Pancreas (tissue), 10 donors: ENCODE data around the gene SLC1A3. TPM values are rescaled to one million over a fixed set of nuclear protein-coding genes. Genes with fewer than 3 reads are reported as not detected.
A peak's percentile ranks its signal among the peaks of the same experiment; 100 is the strongest.

Experiments
- ATAC-seq, 4 donors: fragments of 200-7000 bp; cut with Tn5 transposase; one replicate each; pipeline versions ENCODE4 v1.8.0 to v1.9.1; 2020; ENCODE audit warnings: mild to moderate bottlenecking in 4 of 4, moderate library complexity in 4 of 4
- DNase-seq, 6 donors: peaks; one replicate each; pipeline ENCODE4 v3.0.0-alpha.2; 2020
- FAIRE-seq: peaks from 2 replicates; lab custom pipeline; 2012; peaks lifted over from hg19 to GRCh38; lab: Jason Lieb, UNC
- H3K27ac ChIP-seq, 4 donors: fragments of 200-600 bp; sonication (generic); 1 replicate in 3 of 4; 2 replicates in 1 of 4; pipeline versions ENCODE4 v1.5.0 to v1.8.0; 2020
- H3K27me3 ChIP-seq, 4 donors: fragments of 200-600 bp; one replicate each; pipeline ENCODE4 v1.8.0; 2021
- H3K36me3 ChIP-seq, 3 donors: fragments of 200-600 bp; sonication (generic) in 1 of 3; one replicate each; pipeline versions ENCODE4 v1.5.0 to v1.8.0; 2020 to 2021
- H3K4me1 ChIP-seq, 3 donors: fragments of 200-600 bp; one replicate each; pipeline ENCODE4 v1.8.0; 2021
- H3K4me3 ChIP-seq, 4 donors: fragments of 200-600 bp; sonication (generic) in 2 of 4; one replicate each; pipeline versions ENCODE4 v1.5.0 to v1.8.0; 2020 to 2021
- H3K9me3 ChIP-seq, 4 donors: fragments of 200-600 bp; one replicate each; pipeline ENCODE4 v1.8.0; 2021
- WGBS, 2 donors: extraction: QIAGEN DNeasy Blood & Tissue Kit; methylation state at CpG; one replicate each; pipeline ENCODE4 v1.1.7; 2013; 5-methylcytosine and 5-hydroxymethylcytosine counted together
- intact Hi-C, 3 donors: fragments of 100-400 bp; cut with DNase I; formaldehyde crosslinking; loops; one replicate each; pipeline versions ENCODE4 v1.11.1 to v1.14.2; 2022
- polyA plus RNA-seq, 2 donors: library from polyadenylated mRNA; stranded (reverse); fragments of 200-250 nt; gene quantifications; one replicate each; pipeline ENCODE4 v1.2.3, GENCODE V29; 2013
- total RNA-seq, 6 donors: library from RNA; stranded (reverse); fragmentation: NEBNext Ultra II Directional in 4 of 6; extraction: Animal tissue kit (Norgen Biotek cat#: 25700) in 4 of 6; gene quantifications; one replicate each; pipeline versions ENCODE4 v1.2.1 to v1.2.4, GENCODE V29; 2021 to 2023
- TF ChIP-seq, protein P1 (sequence below), 4 donors: fragments of 200-600 bp; sonication (generic) in 3 of 4; IDR thresholded peaks; one replicate each; pipeline versions ENCODE4 v1.5.0 to v1.8.0; 2021; ENCODE audit warnings: antibody characterized with exemption in 4 of 4
- donor health status: healthy with polysubstance abuse.
- donor health status: DM: no; HTN: no; CAD: no; lungs with moderate emphysema.
- donor health status: DM: no; HTN: no; CAD: no.
- donor health status: control.
- donor health status: control.
- donor health status: Bipolar disorder and iron deficiency.
- donor health status: DM: yes; HTN: yes; CAD: no.
- donor health status: DM: no; HTN: no; CAD: no.
- donor health status: DM: no; HTN: no; CAD: no.
- donor health status: DM: yes; HTN: yes; CAD: no.

The SLC1A3 gene
- total and polyA plus RNA-seq, 8 donors: 0.87 to 21.0 (median 1.7) TPM

DNA sequence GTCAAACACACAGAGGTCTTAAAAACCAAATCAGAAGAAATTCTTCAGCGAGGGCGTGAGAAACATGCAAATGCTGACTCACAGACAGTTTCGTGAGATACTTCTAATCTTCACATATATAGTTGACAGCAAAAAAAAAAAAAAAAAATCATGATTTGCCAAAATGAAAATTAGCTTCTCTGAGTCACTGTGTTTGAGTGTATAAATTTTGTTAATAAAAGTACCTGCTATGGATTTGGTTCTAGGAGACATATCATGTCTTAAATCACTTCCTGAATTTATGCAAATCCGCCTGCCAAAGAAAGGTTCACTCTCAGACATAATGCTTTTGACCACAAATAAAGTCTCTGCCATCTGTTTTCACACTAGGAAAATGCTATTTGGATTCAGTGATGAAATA is 114.3 kb downstream of the SLC1A3 start:
- intact Hi-C loops: no loop called here
- H3K4me3 ChIP-seq: no peak overlapping the region
- H3K27me3 ChIP-seq: no peaks in the 10 kb centered on the region
- WGBS, 2 donors: 69 to 76% methylated on average over 4 of the region's 4 CpGs
- no peak overlapping the region for H3K27ac ChIP-seq
- FAIRE-seq (no peak), ATAC-seq (no peak), DNase-seq (no peak)
- no peaks in the 10 kb centered on the region for H3K9me3 ChIP-seq
- H3K36me3 ChIP-seq: no peaks in the 10 kb centered on the region
- TF ChIP-seq, protein P1, sequence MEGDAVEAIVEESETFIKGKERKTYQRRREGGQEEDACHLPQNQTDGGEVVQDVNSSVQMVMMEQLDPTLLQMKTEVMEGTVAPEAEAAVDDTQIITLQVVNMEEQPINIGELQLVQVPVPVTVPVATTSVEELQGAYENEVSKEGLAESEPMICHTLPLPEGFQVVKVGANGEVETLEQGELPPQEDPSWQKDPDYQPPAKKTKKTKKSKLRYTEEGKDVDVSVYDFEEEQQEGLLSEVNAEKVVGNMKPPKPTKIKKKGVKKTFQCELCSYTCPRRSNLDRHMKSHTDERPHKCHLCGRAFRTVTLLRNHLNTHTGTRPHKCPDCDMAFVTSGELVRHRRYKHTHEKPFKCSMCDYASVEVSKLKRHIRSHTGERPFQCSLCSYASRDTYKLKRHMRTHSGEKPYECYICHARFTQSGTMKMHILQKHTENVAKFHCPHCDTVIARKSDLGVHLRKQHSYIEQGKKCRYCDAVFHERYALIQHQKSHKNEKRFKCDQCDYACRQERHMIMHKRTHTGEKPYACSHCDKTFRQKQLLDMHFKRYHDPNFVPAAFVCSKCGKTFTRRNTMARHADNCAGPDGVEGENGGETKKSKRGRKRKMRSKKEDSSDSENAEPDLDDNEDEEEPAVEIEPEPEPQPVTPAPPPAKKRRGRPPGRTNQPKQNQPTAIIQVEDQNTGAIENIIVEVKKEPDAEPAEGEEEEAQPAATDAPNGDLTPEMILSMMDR (IDR thresholded peaks at IDR 0.05): no peak
- H3K4me1 ChIP-seq: no peaks in the 10 kb centered on the region

DNA sequence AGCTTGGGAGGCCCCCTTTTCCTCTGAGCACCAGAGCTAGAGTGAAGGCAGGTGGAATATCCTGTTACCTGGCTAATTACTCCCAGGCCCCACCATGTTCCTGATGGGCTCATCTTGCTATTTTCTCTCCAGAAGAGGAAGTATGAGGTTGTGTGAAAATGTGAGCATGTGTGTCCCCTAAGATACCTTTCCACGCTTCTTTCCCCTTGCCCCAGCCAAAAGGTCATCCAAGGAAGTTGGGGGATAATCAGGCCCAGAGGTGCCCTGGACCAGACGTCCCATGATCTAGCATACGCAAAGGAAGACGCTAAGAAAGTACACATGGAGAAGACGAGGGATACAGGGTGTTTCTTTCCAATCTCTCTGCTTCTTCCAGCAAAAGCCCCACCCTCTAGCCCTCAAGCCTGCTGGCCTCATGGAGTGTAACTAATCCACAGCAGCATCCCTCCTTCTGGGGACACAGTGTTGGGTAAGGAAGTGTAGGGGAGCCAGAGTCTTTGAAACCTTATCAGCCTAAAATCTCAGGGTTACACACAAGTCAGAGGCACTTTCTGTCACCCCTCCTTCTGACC is 115.3 kb downstream of the SLC1A3 start:
- TF ChIP-seq, protein P1 (IDR thresholded peaks at IDR 0.05): no peak
- no peaks in the 10 kb centered on the region for H3K36me3 ChIP-seq
- DNase-seq (no peak), ATAC-seq (no peak), FAIRE-seq (no peak)
- no peak overlapping the region for H3K27ac ChIP-seq
- no peaks in the 10 kb centered on the region for H3K9me3 ChIP-seq
- intact Hi-C loops: no loop called here
- H3K4me1 ChIP-seq: no peaks in the 10 kb centered on the region
- no peak overlapping the region for H3K4me3 ChIP-seq
- WGBS, 2 donors: 61 to 76% methylated on average over 5 of the region's 5 CpGs
- no peaks in the 10 kb centered on the region for H3K27me3 ChIP-seq

GRCh38 chr5:36722900-36723299 is 116.5 kb downstream of the SLC1A3 start:
- H3K9me3 ChIP-seq: no peaks in the 10 kb centered on the region
- FAIRE-seq (no peak), ATAC-seq (no peak)

DNA sequence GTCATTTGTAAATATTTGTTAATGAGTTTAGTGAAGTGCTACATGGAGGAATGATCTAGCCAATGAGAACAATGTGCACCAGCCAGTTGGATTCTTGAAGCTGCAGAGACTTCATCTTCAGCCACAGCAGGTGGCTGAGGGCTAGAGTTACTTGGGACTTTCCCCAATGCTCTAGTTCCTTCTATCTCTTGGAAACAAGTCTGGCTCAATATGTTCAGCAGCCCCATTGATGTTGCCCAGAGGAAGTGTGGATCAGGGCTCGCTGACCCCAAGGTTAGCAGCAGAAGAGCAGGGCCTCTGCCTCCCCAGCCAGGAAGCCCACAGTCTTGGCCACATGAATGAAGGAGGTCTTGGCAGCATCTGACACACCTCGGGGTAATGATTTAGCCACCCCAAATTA is 117.5 kb downstream of the SLC1A3 start:
- Histone ChIP-seq H3K4me3 (no peak overlapping the region), H3K36me3 (no peaks in the 10 kb centered on the region), H3K4me1 (no peaks in the 10 kb centered on the region), H3K27me3 (no peaks in the 10 kb centered on the region), H3K9me3 (no peaks in the 10 kb centered on the region), H3K27ac (peak overlapping the region in 1 of 4 donors; percentile 38)
- 76 to 78% methylated on average over 2 of the region's 2 CpGs for WGBS, 2 donors
- TF ChIP-seq, protein P1 (IDR thresholded peaks at IDR 0.05): no peak
- DNase-seq: no peak
- intact Hi-C loops: no loop called here
- ATAC-seq: peak in 2 of 4 donors; percentile 49 to 72
- no peak for FAIRE-seq

More at GRCh38 chr5:36722900-36723299, 116.5 kb downstream of the SLC1A3 start:
- Histone ChIP-seq H3K36me3 (no peaks in the 10 kb centered on the region), H3K27me3 (no peaks in the 10 kb centered on the region), H3K27ac (no peak overlapping the region), H3K4me1 (no peaks in the 10 kb centered on the region), H3K4me3 (no peak overlapping the region)
- 72 to 78% methylated on average over 6 of the region's 6 CpGs for WGBS, 2 donors
- TF ChIP-seq, protein P1 (IDR thresholded peaks at IDR 0.05): no peak
- DNase-seq: no peak
- intact Hi-C loops: no loop called here
